HPDE6-E6E7 (cell line): ENCODE data around the gene ABCC6.
A peak's percentile ranks its signal among the peaks of the same experiment; 100 is the strongest.

Source experiments
- DNase-seq: peaks from one replicate; pipeline ENCODE4 v3.0.0; 2011; ENCODE audit warnings: missing footprints; ENCODE audit errors: extremely low spot score

Gene ABCC6

DNA sequence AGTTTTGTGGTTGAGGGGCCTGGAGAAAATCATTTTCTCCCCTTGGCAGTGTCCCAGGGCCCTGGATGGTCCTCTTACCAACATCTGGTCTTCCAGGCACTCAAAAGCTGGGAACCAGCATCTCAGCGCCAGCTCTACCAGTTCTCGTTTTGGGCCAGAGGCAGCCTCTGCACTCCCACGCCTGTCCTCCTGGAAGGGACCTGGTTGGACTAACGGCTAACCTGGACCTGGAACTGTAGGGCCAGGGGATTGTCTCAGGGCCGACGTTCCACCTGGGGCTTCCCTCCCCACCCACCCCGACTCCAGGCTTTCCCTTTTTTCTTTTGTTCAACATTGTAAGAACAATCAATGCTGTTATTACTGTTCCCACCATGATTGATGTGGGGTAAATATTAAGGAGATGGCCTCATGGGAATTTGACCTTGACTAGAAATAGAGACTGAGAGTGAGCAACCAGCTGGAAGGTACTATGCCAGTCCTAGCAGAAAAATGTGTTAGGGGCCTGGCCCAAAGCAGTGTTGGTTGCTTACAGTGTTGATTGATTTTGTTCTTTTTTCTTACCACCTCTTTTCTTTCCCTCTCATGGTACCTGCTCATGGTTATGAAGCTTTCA lies 81.4 kb downstream of the ABCC6 start:
- DNase-seq: no peak

GRCh38 chr16:16141141-16141540 lies 82.2 kb downstream of the ABCC6 start:
- DNase-seq: no peak

DNA sequence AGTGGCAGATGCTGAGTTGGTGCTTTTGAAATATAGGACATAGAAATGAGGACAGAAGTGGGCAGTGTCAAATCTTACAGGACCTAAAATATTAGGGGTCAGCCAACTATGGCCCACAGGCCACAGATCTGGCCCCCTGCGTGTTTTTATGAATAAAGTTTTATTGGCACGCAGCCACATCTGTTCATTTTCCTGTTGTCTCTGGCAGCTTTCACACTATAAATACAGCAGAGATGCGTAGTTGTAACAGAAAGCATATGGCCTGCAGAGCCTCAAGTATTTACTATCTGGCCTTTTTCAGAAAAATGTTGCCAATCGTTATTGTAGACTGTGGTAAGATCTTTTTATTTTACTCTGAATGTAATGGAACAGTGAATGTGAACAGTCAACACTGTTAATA lies 82.8 kb downstream of the ABCC6 start:
- DNase-seq: no peak

DNA sequence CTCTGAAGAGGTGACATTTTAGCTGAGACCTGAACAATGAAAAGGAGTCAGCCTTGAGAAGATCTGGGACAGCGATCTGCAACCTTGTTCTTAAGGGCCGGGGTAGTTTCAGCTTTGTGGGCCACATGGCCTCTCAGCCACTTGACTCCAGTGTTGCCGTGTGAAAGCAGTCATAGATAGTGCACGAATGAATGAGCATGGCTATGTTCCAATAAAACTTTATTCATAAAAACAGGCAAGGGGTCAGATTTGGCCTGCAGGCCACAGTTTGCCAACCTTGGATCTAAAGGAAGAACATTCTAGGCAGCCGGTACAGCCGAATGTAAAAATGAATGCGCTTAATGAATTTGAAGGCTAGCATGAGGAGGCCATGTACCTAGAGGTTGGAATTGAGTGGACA lies 83.5 kb downstream of the ABCC6 start:
- no peak for DNase-seq

DNA sequence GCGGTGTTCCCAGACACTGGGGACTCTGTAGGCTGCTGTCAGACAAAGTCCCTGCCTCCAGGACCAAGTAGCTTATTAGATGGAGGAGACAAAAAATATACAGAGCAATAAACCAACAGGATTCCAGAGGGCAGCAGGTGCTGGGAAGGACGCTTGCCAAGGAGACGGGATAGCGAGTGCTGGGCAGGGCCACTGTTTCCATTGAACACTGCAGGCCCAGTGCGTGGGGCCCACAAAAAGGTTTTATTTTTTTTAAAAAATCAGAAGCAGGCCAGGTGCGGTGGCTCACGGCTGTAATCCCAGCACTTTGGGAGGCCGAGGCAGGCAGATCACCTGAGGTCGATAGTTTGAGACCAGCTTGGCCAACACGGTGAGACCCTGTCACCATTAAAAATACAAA lies 84.2 kb downstream of the ABCC6 start:
- no peak for DNase-seq

- DNase-seq: no peak
Observed at GRCh38 chr16:16138034-16138635, 85.2 kb downstream of the ABCC6 start.

DNA sequence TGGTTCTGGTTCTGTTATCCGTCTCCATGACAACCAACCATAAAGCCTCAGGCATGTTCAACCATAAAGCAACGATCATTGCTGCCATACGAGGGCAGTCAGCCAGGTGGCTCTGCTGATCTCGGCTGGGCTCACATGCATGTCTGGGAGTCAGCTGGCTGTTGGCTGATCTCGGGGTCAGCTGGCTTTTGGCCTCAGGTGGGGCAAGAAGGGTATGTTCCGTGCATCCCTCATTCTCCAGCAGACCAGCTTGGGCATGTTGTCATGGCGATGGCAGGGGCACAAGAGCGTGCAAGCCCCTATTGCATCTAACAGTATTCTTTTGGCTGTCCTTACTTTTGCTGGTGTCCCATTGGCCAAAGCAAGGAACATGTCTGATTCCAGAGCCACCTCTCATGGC lies 86.2 kb downstream of the ABCC6 start:
- DNase-seq: no peak

GRCh38 chr16:16136588-16136987 lies 86.7 kb downstream of the ABCC6 start:
- no peak for DNase-seq

DNA sequence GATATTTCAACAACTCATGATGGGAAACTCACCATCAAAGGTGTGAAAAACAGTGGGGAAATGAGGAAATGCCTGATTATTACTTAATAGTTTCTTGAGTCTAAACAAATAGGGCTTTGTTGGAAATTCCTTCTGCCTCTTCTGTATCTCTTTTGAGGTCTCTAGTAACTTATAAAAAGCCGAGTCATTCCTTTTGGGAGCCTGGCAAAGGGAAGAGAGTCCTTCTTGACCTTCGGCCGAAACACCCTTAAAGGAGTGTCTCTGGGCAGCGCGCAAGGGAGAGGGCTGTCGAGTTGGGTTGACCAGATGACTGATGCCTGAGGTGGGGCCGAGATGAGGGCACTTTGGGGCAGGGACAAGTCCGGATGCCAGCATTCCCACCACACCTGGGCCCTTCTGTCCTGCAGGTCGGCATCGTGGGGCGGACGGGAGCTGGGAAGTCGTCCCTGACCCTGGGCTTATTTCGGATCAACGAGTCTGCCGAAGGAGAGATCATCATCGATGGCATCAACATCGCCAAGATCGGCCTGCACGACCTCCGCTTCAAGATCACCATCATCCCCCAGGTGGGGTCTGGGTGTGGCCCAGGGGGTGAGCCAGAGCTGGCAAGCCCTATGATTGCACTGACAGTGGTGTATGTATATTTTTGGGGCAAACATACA lies 89.2 kb downstream of the ABCC6 start:
- no peak for DNase-seq

DNA sequence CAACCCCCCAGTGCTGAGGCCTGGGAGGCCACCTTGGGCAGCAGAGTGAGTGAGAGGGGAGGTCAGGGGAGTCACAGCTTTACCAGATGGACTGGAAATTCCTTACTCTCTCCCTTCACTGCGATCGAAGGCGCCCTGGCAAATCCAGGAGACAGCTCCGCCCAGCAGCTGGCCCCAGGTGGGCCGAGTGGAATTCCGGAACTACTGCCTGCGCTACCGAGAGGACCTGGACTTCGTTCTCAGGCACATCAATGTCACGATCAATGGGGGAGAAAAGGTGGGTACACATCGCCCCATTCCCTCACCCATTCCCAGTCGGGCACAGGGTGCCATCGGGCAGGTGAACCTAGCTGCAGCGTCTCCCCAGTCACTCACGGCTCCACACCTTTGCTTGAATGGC lies 91.6 kb downstream of the ABCC6 start:
- no peak for DNase-seq

- no peak for DNase-seq
Observed at GRCh38 chr16:16131204-16131603, 92.1 kb downstream of the ABCC6 start.

DNA sequence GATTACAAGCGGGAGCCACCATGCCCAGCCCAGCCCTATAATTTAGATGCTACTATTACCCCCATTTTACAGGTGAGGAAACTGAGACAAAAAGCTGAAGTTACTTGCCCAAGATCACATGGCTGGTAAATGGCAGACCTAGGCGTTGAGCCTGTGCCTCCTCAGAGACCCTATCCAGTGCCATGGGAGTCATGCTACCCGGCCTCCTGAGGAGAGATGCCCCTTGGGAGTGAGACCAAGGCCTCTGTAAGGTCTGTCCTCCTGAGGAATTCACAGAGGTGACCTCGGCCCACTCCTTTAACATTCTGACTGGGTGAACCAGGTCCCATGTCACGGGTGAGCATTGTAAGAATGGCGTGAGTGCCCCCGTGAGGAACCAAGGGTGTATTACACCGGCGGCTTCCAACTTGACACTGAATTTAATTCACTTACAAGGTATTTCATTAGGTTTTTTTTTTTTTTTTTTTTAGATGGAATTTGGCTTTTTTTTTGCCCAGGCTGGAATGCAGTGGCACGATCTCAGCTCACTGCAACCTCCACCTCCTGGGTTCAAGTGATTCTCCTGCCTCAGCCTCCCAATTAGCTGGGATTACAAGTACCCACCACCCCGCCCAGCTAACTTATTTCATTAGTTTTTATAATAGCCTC lies 95.7 kb downstream of the ABCC6 start:
- peak; percentile 78 for DNase-seq

DNA sequence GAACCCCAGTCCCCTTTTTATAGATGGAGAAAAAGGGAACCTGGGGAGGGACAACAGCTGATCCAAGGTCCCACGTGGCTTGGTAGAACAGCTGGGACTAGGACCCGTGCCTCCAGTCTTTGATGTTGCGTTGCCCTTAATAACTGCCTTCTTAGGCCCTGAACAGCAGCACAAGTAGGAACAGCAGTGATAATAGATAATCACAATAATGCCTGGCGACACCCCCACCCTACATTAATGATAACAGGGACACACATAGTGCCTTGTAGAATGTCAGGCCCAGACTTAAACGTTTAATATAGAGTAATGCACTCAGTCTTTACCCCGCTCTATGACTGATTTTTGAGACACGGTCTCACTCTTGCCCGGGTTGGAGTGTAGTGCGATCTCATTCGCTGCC lies 96.4 kb downstream of the ABCC6 start:
- no peak for DNase-seq

- no peak for DNase-seq
Observed at GRCh38 chr16:16124974-16125373, 98.3 kb downstream of the ABCC6 start.

- no peak for DNase-seq
Observed at GRCh38 chr16:16124438-16124837, 98.9 kb downstream of the ABCC6 start.

DNA sequence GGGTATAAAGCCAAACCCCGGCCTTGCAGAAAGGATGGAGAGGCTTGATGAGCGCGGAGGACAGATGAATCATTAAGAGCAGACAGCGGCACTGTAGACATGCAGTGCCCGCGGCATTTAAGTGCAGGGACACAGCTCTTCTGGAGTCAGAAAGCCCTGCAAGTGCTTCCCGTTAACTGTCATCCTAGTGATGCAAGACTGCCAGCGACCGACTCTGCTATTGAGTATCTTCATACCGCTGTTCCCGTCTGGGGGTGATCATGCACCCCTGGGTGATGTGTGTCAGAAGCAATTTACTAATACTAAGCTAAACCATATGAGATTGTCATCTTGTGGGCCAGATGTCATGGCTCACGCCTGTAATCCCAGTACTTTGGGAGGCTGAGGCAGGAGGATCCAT lies 101.0 kb downstream of the ABCC6 start:
- no peak for DNase-seq

- DNase-seq: no peak
Observed at GRCh38 chr16:16121185-16121727, 102.0 kb downstream of the ABCC6 start.

GRCh38 chr16:16120382-16121184 lies 102.7 kb downstream of the ABCC6 start:
- no peak for DNase-seq

DNA sequence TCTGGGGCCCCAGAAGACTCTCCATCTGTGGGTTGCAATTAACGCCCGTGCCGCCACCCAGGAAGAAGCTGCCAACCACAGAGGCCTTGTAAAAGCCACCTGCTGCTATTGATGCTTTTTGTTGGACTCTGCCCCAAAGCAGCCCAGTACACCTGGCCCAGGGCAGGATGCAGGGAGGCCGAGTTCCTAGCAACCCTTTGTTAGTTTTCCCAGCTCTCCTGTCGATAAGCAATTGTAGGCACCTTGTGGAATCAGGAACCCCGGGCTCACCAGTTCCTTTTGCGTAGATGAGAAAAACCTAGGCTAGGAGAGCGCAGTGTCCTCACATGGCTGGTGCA lies 103.3 kb downstream of the ABCC6 start:
- DNase-seq: no peak

DNA sequence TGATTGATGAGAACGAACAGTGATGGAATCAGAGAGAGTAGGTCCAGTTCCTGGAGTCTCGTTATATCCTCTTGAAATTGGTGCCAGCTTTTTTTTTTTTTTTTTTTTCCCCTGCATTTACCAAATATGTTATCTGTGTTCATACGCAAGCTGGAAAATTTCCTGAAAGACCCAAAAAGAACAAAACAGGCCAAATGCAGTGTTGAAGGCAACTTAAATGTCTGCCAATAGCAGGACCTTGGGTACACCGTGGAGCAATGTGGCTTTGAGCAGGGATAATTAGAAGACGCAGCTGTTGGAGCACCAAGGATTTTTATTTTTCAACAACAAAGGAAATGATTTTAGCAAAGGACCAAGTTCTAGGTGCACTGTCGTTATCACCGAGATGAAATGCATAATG lies 105.0 kb downstream of the ABCC6 start:
- DNase-seq: no peak

DNA sequence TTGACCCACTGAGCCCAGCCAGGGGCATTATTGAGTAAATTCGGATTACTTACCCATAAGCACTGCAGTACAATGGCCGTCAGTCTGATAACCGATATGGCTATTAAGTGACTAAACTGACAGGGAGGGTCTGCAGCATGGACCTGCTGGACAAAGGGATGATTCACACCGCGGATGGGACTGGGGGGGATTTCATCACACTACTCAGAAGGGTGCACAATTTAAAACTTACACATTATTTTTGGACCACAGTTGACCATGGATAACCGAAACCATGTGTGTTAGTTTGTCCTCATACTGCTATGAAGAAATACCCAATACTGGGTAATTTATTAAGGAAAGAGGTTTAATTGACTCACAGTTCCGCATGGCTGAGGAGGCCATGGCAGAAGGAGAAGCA lies 106.5 kb downstream of the ABCC6 start:
- DNase-seq: no peak

- no peak for DNase-seq
Observed at GRCh38 chr16:16113076-16113475, 110.2 kb downstream of the ABCC6 start.
